Limb (tissue), 2 donors: ENCODE results near the gene HAO2.

ENCODE experiments used
- DNase-seq, 2 donors: peaks; one replicate each; pipeline ENCODE4 v3.0.0-alpha.2; 2016; ENCODE audit errors: extremely low spot score in 2 of 2

The HAO2 gene

DNA sequence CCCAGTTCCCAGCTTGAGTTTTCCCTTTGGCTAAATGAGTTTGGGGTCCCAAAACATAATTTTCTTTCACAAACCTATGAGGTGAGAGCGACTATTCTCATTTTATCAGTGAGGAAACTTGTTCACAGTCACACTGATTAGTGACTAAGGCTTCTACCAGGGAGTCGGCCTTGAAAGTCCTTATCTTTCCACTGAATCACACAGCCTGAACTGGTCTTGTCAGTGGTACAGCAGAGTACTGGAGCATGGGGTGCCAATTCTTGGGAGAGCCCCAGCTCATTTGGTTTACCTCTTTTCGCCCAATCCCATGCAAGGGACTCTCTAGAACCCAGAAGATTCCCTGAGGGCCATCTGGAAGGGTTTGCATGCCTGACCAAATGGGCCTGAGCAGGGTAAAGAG, 63.3 kb downstream of the HAO2 start:
- no peak for DNase-seq

DNA sequence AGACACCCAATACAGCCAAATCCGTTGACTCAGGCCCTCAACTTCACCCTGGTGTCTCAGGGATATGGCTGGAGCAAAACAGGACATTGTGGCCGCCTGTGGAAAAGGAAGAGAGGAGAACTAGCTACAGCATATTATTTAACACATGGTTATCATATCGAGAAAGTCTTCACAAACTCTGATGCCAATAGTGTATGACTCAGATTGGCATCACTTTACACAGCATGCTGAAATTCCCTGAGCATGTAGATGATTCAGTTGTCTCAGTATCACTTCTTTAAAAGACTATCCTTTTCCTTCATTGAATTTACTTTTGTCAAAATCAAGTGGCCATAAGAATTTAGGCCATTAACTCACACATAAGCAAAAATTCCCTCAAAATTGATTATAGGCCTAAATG, 66.5 kb downstream of the HAO2 start:
- DNase-seq = no peak

DNA sequence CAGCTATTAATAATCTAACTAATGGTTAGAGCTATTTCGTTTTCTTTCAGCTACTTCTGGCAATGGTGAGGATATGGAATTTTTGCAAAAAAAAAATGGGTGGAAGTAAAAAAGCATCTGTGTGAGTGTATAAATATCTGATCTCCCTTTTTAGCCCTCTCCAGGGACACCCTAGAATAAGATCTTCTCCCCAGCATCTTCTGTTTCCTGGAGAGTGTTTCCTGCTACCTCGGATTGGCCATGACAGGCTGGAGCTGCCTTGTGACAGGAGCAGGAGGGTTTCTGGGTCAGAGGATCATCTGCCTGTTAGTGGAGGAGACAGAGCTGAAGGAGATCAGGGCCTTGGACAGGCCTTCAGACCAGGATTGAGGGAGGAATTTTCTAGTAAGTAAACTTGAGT, 70.2 kb downstream of the HAO2 start:
- no peak for DNase-seq

DNA sequence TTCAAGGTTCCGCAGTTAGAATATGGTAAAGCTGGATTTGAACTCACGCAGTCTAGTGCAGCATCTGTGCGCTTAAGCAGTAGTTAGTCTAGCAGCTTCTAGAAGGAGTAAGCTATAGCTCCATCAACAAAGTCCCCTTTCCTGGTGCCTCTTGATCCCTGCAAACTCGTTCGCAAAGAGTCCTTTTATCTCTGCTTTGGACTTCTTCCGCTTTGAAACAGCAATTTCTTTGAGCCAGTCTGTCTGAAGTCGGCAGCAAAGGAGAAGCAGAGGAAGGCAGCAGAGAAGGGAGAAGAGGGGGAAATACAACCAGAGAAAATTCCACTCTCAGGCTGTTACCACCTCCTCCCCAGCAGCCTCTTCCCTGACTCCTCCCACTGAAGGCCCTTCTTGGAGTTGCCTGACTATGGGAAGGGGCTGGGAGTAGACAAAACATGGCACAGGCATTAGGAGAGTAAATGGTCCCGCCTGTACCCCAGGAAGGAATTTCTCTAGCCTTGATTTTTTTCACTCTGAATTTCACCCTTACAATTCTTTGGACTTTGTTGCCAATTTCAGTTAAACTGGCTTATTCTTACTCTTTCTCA, 72.2 kb downstream of the HAO2 start:
- DNase-seq = no peak

DNA sequence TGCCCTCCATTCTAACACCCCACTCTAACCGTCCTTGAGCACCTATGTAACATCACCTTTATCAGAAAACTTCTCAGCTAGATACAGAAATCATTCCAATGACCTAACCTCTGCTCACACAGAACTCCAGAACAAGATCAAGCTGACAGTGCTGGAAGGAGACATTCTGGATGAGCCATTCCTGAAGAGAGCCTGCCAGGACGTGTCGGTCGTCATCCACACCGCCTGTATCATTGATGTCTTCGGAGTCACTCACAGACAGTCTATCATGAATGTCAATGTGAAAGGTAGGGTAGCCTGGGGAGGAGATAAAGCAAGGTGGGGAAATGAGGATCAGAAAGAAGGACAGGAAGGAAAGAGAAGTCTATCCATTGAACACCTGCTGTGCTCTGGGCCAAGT, 74.2 kb downstream of the HAO2 start:
- DNase-seq = no peak
